ENCODE data around the gene TMTC1.

The TMTC1 gene

GRCh38 chr12:29543036-29543435, 240.7 kb downstream of the TMTC1 start:
- DNase-seq (ENCODE audit: low spot score) = no peak

- DNase-seq (ENCODE audit: low spot score) = no peak
These were observed 246.4 kb downstream of the TMTC1 start for GRCh38 chr12:29537298-29537697.

GRCh38 chr12:29534935-29535334, 248.8 kb downstream of the TMTC1 start:
- DNase-seq (ENCODE audit: low spot score) = no peak

- DNase-seq (ENCODE audit: low spot score) = no peak
These were observed 249.8 kb downstream of the TMTC1 start for GRCh38 chr12:29533815-29534489.

DNA sequence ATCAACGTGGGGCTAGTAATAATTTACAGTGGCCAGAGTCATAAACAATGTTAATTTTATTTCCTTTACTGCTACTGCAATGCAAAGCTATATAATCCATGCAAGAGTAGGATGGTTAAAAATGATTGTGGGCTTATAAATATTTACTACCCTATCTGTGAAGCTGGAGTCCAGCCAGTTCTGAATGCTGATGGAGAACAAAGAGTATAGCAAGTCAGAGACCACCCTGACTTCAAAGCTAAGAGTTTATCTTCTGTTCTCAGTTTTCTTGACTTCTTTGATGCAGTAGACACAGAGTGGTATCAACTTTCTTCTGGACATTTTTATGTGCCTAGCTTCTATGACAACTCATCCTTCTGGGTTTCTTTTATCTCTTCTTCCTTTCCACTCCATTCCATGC, 252.3 kb downstream of the TMTC1 start:
- DNase-seq (ENCODE audit: low spot score) = no peak

DNA sequence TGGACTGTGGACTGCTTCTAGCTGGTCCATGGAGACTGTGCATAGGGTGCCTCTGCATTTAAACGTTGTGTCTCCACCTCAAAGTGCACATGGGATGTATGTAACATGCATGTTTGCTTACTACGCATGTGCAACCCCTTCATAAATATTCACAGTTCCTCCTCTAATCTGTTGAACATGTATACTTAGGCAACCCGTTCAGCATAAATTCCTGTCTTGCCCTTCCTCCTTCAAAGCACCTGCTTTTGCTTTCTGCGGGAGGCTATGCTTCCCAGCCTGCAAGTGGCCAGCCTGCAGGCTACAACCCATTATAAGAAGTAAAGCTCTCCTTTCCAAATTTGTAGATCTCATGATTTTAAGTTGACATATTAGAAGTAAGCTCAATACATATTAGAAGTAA, 253.3 kb downstream of the TMTC1 start:
- no peak for DNase-seq (ENCODE audit: low spot score)

- DNase-seq (ENCODE audit: low spot score) = no peak
These were observed 255.6 kb downstream of the TMTC1 start for GRCh38 chr12:29528161-29528560.

GRCh38 chr12:29521951-29522350, 261.8 kb downstream of the TMTC1 start:
- DNase-seq (ENCODE audit: low spot score) = no peak

DNA sequence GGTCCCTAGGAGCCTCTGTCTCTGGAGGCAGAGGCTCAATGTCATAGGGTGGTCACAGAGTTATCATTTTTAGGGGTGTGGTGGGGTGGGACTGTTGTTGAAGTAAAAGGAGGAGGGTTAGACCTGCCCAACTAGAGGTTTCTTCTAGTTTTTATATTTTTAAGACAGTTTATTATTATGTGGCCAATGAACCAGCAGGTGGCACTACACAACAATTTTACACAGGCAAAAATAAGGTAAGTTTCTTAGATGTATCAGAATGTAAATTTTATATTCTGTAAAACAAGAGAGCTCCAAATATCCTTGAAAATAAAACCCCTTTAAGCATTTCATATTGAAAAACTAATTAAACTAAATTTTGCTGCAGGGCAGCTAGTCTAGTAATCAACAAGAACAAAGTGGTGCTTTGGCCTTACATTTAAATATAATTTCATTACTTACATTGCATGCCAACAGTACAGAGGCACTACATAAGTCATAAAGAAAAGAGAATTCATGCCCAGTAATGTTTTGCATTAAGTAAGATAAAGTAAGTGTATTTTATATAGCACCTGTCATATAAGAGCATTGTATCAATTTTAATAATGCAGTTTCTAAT, 264.1 kb downstream of the TMTC1 start:
- DNase-seq (ENCODE audit: low spot score) = peak; percentile 48

DNA sequence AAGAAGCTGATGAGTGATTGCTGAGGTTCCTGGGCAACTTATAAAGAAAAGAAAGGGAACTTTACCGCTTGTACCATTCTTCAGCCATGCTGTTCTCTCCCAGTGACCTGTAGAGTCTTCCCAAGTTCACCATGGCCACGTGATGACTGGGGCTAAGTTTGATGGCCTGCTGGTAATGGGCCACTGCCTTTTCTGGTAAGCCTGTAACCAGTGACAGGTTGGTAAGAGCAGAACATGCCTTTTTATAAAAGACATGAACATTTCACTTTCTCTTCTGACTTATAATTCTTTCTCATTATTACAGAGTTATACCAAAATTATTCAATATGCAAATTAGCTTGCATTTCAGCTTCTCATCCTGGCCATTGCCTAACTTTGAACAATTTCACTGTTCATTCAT, 265.3 kb downstream of the TMTC1 start:
- DNase-seq (ENCODE audit: low spot score) = no peak

GRCh38 chr12:29517264-29517663, 266.5 kb downstream of the TMTC1 start:
- no peak for DNase-seq (ENCODE audit: low spot score)

- no peak for DNase-seq (ENCODE audit: low spot score)
These were observed 267.3 kb downstream of the TMTC1 start for GRCh38 chr12:29516431-29516875.

DNA sequence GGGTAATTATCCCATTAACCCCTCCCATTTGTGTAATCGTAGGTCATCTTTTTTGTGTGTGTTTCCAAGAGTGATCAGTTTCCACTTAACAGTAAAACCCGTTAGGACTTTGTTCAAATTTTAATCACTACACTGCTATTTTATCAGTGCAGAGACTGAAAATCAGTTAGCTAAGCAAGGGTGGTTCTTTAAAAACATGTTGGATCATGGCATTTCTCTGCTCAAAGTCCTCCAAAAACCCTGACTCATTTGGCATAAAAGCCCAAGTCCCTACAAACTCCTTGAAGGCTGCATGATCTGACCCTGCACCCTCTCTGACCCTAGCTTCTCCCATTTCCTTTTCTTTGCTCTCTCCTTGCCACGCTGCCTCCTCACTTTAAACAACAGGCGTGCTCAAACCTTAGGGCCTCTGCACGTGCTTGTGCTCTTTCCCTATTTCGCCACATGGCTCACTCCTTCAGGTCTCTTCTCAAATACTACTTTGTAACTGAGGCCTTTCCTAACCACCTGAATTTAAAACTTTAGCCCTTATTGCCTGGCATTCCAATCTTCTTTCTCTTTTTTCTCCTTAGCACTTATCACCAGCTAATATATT, 273.1 kb downstream of the TMTC1 start:
- DNase-seq (ENCODE audit: low spot score) = no peak

- DNase-seq (ENCODE audit: low spot score) = no peak
These were observed 274.2 kb downstream of the TMTC1 start for GRCh38 chr12:29509503-29509902.

- DNase-seq (ENCODE audit: low spot score) = no peak
These were observed 274.8 kb downstream of the TMTC1 start for GRCh38 chr12:29508949-29509348.

- DNase-seq (ENCODE audit: low spot score) = no peak
These were observed 278.6 kb downstream of the TMTC1 start for GRCh38 chr12:29505122-29505521.

GRCh38 chr12:29503283-29503682, 280.5 kb downstream of the TMTC1 start:
- no peak for DNase-seq (ENCODE audit: low spot score)

- DNase-seq (ENCODE audit: low spot score) = no peak
These were observed 284.5 kb downstream of the TMTC1 start for GRCh38 chr12:29499235-29499634.

DNA sequence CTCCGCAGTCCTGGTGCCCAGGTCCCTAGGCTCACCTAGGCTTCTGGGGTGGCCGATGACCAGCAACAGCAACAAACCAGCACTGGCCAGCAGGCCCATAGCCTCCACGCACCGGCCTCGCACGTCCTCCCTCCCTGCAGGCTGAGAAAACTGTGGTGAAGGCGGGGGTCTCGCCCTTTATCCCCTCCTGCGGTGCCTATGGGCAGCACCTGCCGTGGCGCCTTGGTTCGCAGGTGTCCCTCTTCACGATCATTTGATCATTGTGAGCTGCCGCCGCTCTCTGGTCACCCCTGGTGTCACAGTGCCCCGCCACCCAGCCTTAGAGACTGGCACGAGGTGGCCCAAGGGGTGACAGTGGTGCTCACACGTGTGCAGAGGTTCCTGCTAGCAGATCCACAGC, 286.2 kb downstream of the TMTC1 start, which contains the start of gene OVCH1:
TSS of gene OVCH1 (minus strand) at position 99 of the 400 bp plus-strand sequence. CDS start at position 99, 0 bp downstream.
- no peak for DNase-seq (ENCODE audit: low spot score)

DNA sequence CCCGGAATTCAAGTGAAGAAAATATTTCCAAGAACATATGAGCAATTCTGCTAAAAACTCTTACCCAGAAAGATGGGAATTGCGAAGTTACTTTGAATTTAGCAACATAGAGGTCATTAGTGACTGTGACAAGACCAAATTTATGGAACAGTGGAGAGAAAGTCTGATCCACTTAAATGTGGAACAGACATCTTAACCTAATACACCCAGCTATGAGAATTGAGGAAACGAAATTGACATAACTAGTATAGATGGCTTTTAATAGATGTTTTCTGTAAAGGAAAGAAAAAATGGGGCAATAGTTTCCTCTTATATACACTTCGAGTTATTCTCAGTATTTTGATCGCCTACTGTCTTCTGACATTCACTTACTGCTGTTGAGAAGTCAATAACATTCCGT, 290.9 kb downstream of the TMTC1 start:
- DNase-seq (ENCODE audit: low spot score) = no peak

DNA sequence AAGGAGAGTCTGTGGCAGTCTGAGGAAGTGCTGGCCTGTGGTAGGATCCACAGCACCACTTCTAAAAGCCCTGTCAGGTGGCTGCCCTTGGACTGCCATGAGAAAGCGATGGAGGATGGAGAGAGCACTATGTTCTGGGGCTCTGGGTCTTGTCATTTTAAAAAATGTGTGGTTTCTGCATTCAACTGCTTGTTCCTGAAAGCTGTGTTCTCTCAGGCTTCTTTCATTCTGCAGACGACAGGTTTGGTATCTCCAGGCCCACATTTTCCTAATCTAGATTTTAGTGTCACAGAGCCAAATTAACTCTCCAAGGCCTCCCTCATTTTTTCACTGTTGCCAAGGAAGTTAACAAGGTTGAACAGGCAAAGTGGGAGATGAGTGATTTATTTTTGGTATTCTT, 296.8 kb downstream of the TMTC1 start:
- no peak for DNase-seq (ENCODE audit: low spot score)

DNA sequence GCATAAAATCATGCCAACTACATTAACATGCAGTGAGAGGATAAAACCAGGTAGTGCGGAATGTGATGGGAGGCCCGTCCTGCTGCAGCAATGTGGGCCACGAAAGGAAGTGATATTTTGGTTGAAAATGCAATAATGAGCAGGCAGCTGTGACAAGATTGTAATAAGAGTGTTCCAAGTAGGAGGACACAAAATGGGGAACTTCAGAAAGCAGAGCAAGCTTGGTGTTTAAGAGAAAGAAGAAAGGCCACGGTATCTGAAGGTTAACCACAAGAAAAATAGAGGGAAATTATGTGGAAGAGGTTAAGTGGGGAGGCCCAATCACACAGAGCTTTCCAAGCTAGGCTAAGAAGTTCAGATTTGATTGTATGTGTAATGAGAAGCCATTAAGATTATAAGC, 320.5 kb downstream of the TMTC1 start:
- DNase-seq (ENCODE audit: low spot score) = no peak

- peak; percentile 7 for DNase-seq (ENCODE audit: low spot score)
These were observed 323.7 kb downstream of the TMTC1 start for GRCh38 chr12:29460082-29460481.

Data from SK-N-DZ (cell line).